GM10266 (cell line): Measurements from ENCODE around the gene PRR5.

Experiments used
- DNase-seq: peaks from one replicate; pipeline ENCODE4 v3.0.0; 2012; ENCODE audit errors: extremely low spot score
- TF ChIP-seq, protein P1 (sequence below): IDR thresholded peaks from 2 replicates; pipeline ENCODE4 v1.5.1; 2012; ENCODE audit warnings: mild to moderate bottlenecking, low read depth; ENCODE audit not compliant: control insufficient read depth, insufficient read depth; ENCODE audit errors: missing control alignments

PRR5 gene

DNA sequence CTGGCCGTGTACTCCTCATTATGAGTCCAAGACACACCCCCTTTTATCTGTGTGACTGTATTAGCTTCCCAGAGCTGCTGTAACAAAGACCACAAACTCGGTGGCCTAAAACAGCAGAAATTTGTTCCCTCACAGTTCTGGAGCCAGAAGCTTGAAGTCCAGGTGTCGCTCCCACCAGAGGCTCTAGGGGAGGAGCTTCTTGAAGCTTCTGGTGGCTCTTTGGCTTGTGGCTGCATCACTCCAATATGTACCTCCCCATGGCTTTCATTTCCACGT, 3.0 kb downstream of the PRR5 start:
- TF ChIP-seq, protein P1, sequence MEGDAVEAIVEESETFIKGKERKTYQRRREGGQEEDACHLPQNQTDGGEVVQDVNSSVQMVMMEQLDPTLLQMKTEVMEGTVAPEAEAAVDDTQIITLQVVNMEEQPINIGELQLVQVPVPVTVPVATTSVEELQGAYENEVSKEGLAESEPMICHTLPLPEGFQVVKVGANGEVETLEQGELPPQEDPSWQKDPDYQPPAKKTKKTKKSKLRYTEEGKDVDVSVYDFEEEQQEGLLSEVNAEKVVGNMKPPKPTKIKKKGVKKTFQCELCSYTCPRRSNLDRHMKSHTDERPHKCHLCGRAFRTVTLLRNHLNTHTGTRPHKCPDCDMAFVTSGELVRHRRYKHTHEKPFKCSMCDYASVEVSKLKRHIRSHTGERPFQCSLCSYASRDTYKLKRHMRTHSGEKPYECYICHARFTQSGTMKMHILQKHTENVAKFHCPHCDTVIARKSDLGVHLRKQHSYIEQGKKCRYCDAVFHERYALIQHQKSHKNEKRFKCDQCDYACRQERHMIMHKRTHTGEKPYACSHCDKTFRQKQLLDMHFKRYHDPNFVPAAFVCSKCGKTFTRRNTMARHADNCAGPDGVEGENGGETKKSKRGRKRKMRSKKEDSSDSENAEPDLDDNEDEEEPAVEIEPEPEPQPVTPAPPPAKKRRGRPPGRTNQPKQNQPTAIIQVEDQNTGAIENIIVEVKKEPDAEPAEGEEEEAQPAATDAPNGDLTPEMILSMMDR = no peak
- DNase-seq = no peak

DNA sequence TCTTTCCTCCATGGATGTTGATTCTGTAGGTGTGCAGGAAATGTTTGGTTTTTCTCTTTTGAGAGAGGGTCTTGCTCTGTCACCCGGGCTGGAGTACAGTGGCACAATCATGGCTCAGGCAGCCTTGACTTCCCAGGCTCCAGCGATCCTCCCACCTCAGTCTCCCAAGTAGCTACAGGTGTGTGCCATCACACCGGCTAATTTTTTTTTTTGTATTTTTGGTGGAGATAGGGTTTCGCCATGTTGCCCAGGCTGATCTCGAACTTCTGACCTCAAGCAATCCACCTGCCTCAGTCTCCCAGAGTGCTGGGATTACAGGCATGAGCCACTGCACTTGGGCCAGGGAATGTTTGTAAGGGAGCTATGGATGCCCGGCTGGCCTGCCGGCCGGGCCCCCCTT, 4.5 kb downstream of the PRR5 start:
- DNase-seq = no peak
- TF ChIP-seq, protein P1 = no peak

DNA sequence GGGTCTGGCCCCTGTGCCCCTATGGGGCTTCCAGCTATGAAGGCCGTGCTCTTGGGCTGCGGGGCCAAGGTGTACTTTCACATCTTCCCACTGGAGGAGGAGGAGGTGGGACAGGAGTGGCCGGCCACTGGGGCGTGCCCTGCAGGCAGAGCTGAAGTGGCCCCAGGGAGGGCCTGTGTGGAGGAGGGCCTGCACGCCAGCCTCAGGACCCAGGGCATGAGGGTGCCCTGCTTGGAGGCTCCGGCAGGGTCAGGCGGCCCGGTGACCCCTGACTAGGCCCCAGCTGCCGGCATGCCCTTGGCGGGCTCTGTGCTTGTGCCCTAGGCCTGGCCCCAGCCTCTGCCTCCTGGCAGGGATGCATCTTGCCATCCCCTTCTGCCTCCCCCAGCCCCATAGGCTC, 5.2 kb downstream of the PRR5 start:
- no peak for DNase-seq
- TF ChIP-seq, protein P1 = no peak

DNA sequence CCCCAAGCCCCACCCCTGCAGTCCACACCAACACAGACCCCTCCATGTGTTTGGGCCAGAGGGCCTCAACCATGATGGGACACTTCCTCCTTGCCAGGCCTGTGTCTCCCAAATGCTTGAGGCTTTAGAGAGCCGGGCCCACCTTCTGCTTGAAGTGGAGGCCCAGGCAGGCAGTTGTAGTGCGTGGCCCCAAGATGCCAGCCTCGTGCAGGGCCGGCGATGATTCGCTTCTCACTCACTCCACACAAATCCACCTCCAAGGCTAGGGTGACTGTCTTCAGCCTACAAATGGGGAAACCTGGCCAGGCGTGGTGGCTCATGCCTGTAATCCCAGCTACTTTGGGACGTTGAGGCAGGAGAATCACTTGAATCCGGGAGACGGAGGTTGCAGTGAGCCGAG, 5.7 kb downstream of the PRR5 start:
- no peak for DNase-seq
- TF ChIP-seq, protein P1 = no peak

DNA sequence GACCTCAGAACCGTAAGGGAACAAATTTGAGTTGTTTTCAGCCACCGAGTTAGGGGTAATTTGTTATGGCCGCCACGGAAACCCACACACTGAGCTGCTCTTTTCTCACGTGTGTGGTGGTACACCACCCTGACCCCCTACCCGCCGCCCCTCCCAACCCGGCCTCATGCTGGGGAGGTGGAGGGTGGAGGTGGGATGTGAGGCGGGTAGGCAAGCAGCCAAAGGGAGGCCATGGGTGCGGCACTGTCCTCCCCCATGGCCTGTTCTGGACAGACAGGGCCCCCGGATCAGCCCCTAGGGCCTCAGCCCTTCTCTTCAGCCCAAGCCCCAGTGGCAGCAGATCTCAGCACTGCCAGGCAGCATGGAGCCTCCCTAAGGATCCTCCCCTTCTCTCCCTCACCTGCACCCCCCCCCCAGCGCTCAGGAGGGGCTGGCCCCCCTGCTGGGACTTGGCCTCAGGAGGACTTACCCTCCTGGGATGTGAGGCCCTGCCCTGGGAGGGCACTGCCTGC, 7.9 kb downstream of the PRR5 start:
- DNase-seq = no peak
- TF ChIP-seq, protein P1 = no peak

DNA sequence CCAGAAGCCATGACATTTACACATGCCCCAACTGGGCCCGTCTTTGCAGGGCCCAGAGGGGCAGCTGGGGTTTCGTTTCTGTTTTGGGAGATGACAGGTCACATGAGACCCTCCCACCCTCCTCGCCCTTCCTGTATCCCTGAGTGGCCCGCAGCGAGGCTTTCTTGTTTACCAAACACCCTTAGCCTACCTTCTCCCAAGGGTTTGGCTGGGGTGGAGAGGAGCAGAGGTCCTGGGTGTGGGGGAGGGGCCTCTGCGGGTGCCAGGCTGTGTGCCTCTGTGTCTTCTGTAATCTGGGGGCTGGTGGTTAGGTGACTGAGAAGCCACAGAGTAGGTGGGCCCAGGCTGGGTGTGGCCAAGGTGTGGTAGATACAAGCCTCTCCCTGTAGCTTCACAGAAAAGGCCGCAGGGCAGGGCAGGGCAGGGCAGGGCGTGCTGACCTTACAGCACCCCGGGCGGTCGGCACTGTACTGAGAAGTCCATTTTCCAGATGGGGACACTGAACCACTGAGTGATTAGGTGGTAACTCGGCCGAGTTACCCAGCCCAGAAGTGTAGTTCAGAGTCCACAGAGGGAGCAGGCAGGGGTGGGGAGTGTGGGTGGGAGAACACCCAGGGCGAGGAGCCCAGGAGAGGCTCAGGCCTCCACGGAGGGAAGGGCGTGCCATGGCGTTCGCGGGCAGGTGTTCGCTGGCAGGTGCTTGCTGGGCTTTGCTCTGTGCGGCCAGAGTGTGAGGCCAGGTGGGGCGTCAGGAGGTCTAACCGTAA, 8.7 kb downstream of the PRR5 start:
- TF ChIP-seq, protein P1 = no peak
- no peak for DNase-seq

DNA sequence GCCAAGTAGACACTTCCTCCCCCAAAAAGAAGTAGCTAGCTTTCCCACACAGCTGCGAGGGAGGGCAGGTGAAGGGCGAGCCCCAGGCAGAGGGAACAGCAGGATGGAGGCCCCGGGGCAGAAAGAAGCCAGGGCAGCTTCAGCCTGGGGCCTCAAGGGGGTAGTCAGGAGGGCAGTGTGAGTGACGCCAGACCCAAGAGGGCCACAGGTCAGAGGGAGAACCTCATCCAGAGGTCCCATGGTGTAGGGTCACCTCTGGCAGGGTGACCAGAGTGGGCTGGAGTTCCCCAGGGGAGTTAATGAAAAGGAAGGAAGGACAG, 9.2 kb downstream of the PRR5 start:
- no peak for DNase-seq
- TF ChIP-seq, protein P1 = no peak
